GM12891 (cell line): ENCODE results near the gene TKTL1.

Source experiments
- POLR2A ChIP-seq: IDR thresholded peaks from 2 replicates; pipeline ENCODE4 v1.6.1; 2011; ENCODE audit warnings: low read depth, low read length, control low read depth
- POLR2AphosphoS5 ChIP-seq: IDR thresholded peaks from 2 replicates; pipeline ENCODE4 v1.6.1; 2011; ENCODE audit warnings: low read depth, low read length, control low read depth

GRCh38 chrX:154365997-154366665, 70.5 kb downstream of the TKTL1 start:
- TF ChIP-seq POLR2A (no peak), POLR2AphosphoS5 (no peak)
